ENCODE measurements around the gene HLA-DPA1. TPM values are rescaled to one million over a fixed set of nuclear protein-coding genes. Genes with fewer than 3 reads are reported as not detected.

The HLA-DPA1 gene
- total RNA-seq = 10 to 100 TPM; 29.6 to 68.4 (median 35.9) TPM
- 78.8 TPM for total RNA-seq (2013)
- total RNA-seq = 19.3 to 105 (median 50.9) reads per million in 29 experiments

- CTCF ChIA-PET = interaction anchor here in 1 of 2 donors (0.6 to 2.0 kb wide), 5 partner anchors 11 to 175 kb away, joined by 3 to 5 read pairs (median 3); no protein-coding TSS in a partner anchor
- Mint-ChIP-seq H3K4me3 (peak within 1 kb of the TSS; percentile 76 to 80 (median 80)), H3K27me3 (peaks cover 0 to 3% of the 10 kb centered on the region in 2 donors), H3K4me1 (peaks cover 45 to 54% (median 52%) of the 10 kb centered on the region in 3 donors), H3K27ac (peak within 1 kb of the TSS; percentile 66 to 82), H3K9me3 (no peaks in the 10 kb centered on the region), H3K36me3 (peaks cover 8% of the 10 kb centered on the region)
- ATAC-seq (replicated peaks in 1 of 4) (peak; percentile 64 to 74 (median 71)), DNase-seq (peak in 32 of 35 experiments; percentile 4 to 78 (median 28))
- H3K36me3 ChIP-seq (ENCODE audit: control insufficient read depth in 2 of 2, extremely low read depth in 1 of 2, insufficient read depth in 1 of 2, low read length in 1 of 2) = peaks cover 0 to 11% of the 10 kb centered on the region in 2 donors
- POLR2A ChIA-PET = interaction anchor here in 1 of 2 donors (1.5 kb wide), 1 partner anchor 44 kb away, joined by 5 read pairs; no protein-coding TSS in a partner anchor
- peaks cover 0 to 41% of the 10 kb centered on the region in 2 experiments for H3K4me1 ChIP-seq (ENCODE audit: control insufficient read depth in 1 of 2, extremely low read depth in 1 of 2, insufficient read depth in 2 of 2, low read length in 2 of 2)
- peak within 1 kb of the TSS in 1 of 2 donors; percentile 50 for H3K4me3 ChIP-seq (ENCODE audit: control insufficient read depth in 1 of 2, extremely low read depth in 1 of 2, low read length in 1 of 2)
- peaks cover 0 to 6% of the 10 kb centered on the region in 2 experiments for H3K27me3 ChIP-seq (replicated peaks in 1 of 2; ENCODE audit: control insufficient read depth in 2 of 2, extremely low read depth in 1 of 2, insufficient read depth in 2 of 2, low read length in 1 of 2)
- WGBS (ENCODE audit: insufficient coverage) = 18% methylated on average over 5 of the region's 8 CpGs
- peak within 1 kb of the TSS; percentile 57 for H3K27ac ChIP-seq (ENCODE audit: low read length)
- no peaks in the 10 kb centered on the region for H3K9me3 ChIP-seq
Observed at GRCh38 chr6:33073431-33073871, at the start of gene HLA-DPA1. HLA-DPA1 (minus strand) TSS chr6:33073649.

- ChIA-PET CTCF (no interaction called here), POLR2A (no interaction called here)
- peaks cover 20 to 25% of the 10 kb centered on the region in 2 donors for H3K27me3 Mint-ChIP-seq
- Histone ChIP-seq H3K4me1 (ENCODE audit: control insufficient read depth in 1 of 2, extremely low read depth in 1 of 2, insufficient read depth in 2 of 2, low read length in 2 of 2) (no peaks in the 10 kb centered on the region), H3K27ac (ENCODE audit: low read length) (no peak overlapping the region), H3K36me3 (ENCODE audit: control insufficient read depth in 2 of 2, extremely low read depth in 1 of 2, insufficient read depth in 1 of 2, low read length in 1 of 2) (no peaks in the 10 kb centered on the region), H3K27me3 (replicated peaks in 1 of 2; ENCODE audit: control insufficient read depth in 2 of 2, extremely low read depth in 1 of 2, insufficient read depth in 2 of 2, low read length in 1 of 2) (peaks cover 1 to 13% of the 10 kb centered on the region in 2 experiments), H3K4me3 (ENCODE audit: control insufficient read depth in 1 of 2, extremely low read depth in 1 of 2, low read length in 1 of 2) (no peak overlapping the region), H3K9me3 (no peaks in the 10 kb centered on the region)
- DNase-seq = no peak
- peaks cover 7 to 11% (median 11%) of the 10 kb centered on the region in 3 donors for H3K9me3 Mint-ChIP-seq
- ATAC-seq (replicated peaks in 1 of 4) = no peak
- no peak overlapping the region for H3K4me3 Mint-ChIP-seq
- H3K27ac Mint-ChIP-seq = no peak overlapping the region
- peaks cover 0 to 4% (median 3%) of the 10 kb centered on the region in 3 donors for H3K4me1 Mint-ChIP-seq
- 90% methylated on average over 2 of the region's 6 CpGs for WGBS (ENCODE audit: insufficient coverage)
- no peaks in the 10 kb centered on the region for H3K36me3 Mint-ChIP-seq
Observed at GRCh38 chr6:33123181-33123580, 49.7 kb upstream of the HLA-DPA1 start.

- no peak overlapping the region for H3K4me3 ChIP-seq (ENCODE audit: control insufficient read depth in 1 of 2, extremely low read depth in 1 of 2, low read length in 1 of 2)
- Mint-ChIP-seq H3K27ac (no peak overlapping the region), H3K4me3 (no peak overlapping the region), H3K36me3 (no peaks in the 10 kb centered on the region), H3K9me3 (peaks cover 7 to 11% (median 11%) of the 10 kb centered on the region in 3 donors), H3K27me3 (peaks cover 38 to 45% of the 10 kb centered on the region in 2 donors), H3K4me1 (peaks cover 15 to 20% (median 17%) of the 10 kb centered on the region in 3 donors)
- no peaks in the 10 kb centered on the region for H3K9me3 ChIP-seq
- H3K36me3 ChIP-seq (ENCODE audit: control insufficient read depth in 2 of 2, extremely low read depth in 1 of 2, insufficient read depth in 1 of 2, low read length in 1 of 2) = no peaks in the 10 kb centered on the region
- H3K27ac ChIP-seq (ENCODE audit: low read length) = no peak overlapping the region
- CTCF ChIA-PET = interaction anchor here in 1 of 2 donors (0.6 to 1.7 kb wide), 3 partner anchors 29 to 129 kb away, joined by 4 to 9 read pairs (median 5); no protein-coding TSS in a partner anchor
- peaks cover 4 to 13% of the 10 kb centered on the region in 2 experiments for H3K4me1 ChIP-seq (ENCODE audit: control insufficient read depth in 1 of 2, extremely low read depth in 1 of 2, insufficient read depth in 2 of 2, low read length in 2 of 2)
- no CpG with 5 or more reads among the region's 3 CpGs for WGBS (ENCODE audit: insufficient coverage)
- no peak for DNase-seq
- POLR2A ChIA-PET = no interaction called here
- no peak for ATAC-seq (replicated peaks in 1 of 4)
- H3K27me3 ChIP-seq (replicated peaks in 1 of 2; ENCODE audit: control insufficient read depth in 2 of 2, extremely low read depth in 1 of 2, insufficient read depth in 2 of 2, low read length in 1 of 2) = peaks cover 10 to 34% of the 10 kb centered on the region in 2 experiments
Observed at GRCh38 chr6:33120001-33120400, 46.6 kb upstream of the HLA-DPA1 start.

GRCh38 chr6:33118525-33119123 is 45.2 kb upstream of the HLA-DPA1 start:
- no peak overlapping the region for H3K27ac Mint-ChIP-seq
- Histone ChIP-seq H3K27ac (ENCODE audit: low read length) (no peak overlapping the region), H3K36me3 (ENCODE audit: control insufficient read depth in 2 of 2, extremely low read depth in 1 of 2, insufficient read depth in 1 of 2, low read length in 1 of 2) (no peaks in the 10 kb centered on the region), H3K27me3 (replicated peaks in 1 of 2; ENCODE audit: control insufficient read depth in 2 of 2, extremely low read depth in 1 of 2, insufficient read depth in 2 of 2, low read length in 1 of 2) (peaks cover 10 to 41% of the 10 kb centered on the region in 2 experiments), H3K9me3 (no peaks in the 10 kb centered on the region), H3K4me1 (ENCODE audit: control insufficient read depth in 1 of 2, extremely low read depth in 1 of 2, insufficient read depth in 2 of 2, low read length in 2 of 2) (peaks cover 4 to 13% of the 10 kb centered on the region in 2 experiments), H3K4me3 (ENCODE audit: control insufficient read depth in 1 of 2, extremely low read depth in 1 of 2, low read length in 1 of 2) (no peak overlapping the region)
- CTCF ChIA-PET = interaction anchor here in 1 of 2 donors (1.5 kb wide), 1 partner anchor 130 kb away, joined by 10 read pairs; no protein-coding TSS in a partner anchor
- H3K27me3 Mint-ChIP-seq = peaks cover 47 to 50% of the 10 kb centered on the region in 2 donors
- peaks cover 15 to 22% (median 20%) of the 10 kb centered on the region in 3 donors for H3K4me1 Mint-ChIP-seq
- H3K4me3 Mint-ChIP-seq = no peak overlapping the region
- peak in 3 of 35 experiments; percentile 6 to 82 (median 41) for DNase-seq
- no peaks in the 10 kb centered on the region for H3K36me3 Mint-ChIP-seq
- H3K9me3 Mint-ChIP-seq = peaks cover 3 to 4% (median 3%) of the 10 kb centered on the region in 3 donors
- POLR2A ChIA-PET = no interaction called here
- no CpG with 5 or more reads among the region's 3 CpGs for WGBS (ENCODE audit: insufficient coverage)
- peak; percentile 63 to 70 (median 68) for ATAC-seq (replicated peaks in 1 of 4)

- Mint-ChIP-seq H3K9me3 (no peaks in the 10 kb centered on the region), H3K36me3 (no peaks in the 10 kb centered on the region), H3K4me1 (peaks cover 15 to 22% (median 22%) of the 10 kb centered on the region in 3 donors), H3K27me3 (peaks cover 55 to 57% of the 10 kb centered on the region in 2 donors), H3K4me3 (no peak overlapping the region), H3K27ac (no peak overlapping the region)
- 24% methylated on average over 3 of the region's 9 CpGs for WGBS (ENCODE audit: insufficient coverage)
- Histone ChIP-seq H3K4me1 (ENCODE audit: control insufficient read depth in 1 of 2, extremely low read depth in 1 of 2, insufficient read depth in 2 of 2, low read length in 2 of 2) (peaks cover 4 to 13% of the 10 kb centered on the region in 2 experiments), H3K27ac (ENCODE audit: low read length) (no peak overlapping the region), H3K4me3 (ENCODE audit: control insufficient read depth in 1 of 2, extremely low read depth in 1 of 2, low read length in 1 of 2) (no peak overlapping the region), H3K9me3 (no peaks in the 10 kb centered on the region), H3K27me3 (replicated peaks in 1 of 2; ENCODE audit: control insufficient read depth in 2 of 2, extremely low read depth in 1 of 2, insufficient read depth in 2 of 2, low read length in 1 of 2) (peaks cover 10 to 48% of the 10 kb centered on the region in 2 experiments), H3K36me3 (ENCODE audit: control insufficient read depth in 2 of 2, extremely low read depth in 1 of 2, insufficient read depth in 1 of 2, low read length in 1 of 2) (no peaks in the 10 kb centered on the region)
- ATAC-seq (replicated peaks in 1 of 4) (no peak), DNase-seq (peak in 1 of 35 experiments; percentile 14)
- ChIA-PET POLR2A (no interaction called here), CTCF (interaction anchor here in 1 of 2 donors (0.9 to 1.5 kb wide), 2 partner anchors 130 to 131 kb away, joined by 3 to 10 read pairs; no protein-coding TSS in a partner anchor)
Observed at GRCh38 chr6:33117811-33118277, 44.4 kb upstream of the HLA-DPA1 start.
